ENCODE measurements around the gene UNC5C.

DNA sequence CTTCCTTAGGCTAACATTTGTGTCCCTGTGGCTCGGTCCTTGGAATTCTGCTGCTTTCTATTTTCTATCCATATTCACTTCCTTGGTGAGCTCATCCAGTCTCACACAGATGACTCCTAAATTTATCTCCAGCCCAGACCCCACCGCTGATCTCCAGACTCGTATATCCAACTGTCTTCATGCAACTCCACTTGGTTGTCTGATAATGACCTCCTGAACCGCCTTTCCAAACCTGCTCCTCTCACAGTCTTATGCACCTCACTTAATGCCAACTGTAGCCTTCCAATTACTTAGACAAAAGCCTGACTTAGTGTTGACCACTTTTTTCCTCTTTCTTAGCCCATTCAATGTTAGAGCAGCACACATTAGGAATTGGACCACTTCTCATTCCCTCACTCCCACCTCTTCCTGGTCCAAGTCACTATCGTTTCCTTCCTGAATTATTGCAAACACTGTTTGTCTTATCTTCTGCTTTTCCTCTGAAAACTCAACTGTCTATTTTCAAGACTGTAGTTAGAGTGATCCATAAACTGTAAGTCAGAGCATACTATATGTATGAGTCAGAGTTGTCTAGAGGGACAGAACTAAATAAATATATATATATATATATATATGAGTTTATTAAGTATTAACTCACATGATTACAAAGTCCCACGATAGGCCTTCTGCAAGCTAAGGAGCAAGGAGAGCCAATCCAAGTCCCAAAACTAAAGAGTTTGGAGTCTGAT is 292.5 kb downstream of the UNC5C start:
- TF ChIP-seq, protein P1, sequence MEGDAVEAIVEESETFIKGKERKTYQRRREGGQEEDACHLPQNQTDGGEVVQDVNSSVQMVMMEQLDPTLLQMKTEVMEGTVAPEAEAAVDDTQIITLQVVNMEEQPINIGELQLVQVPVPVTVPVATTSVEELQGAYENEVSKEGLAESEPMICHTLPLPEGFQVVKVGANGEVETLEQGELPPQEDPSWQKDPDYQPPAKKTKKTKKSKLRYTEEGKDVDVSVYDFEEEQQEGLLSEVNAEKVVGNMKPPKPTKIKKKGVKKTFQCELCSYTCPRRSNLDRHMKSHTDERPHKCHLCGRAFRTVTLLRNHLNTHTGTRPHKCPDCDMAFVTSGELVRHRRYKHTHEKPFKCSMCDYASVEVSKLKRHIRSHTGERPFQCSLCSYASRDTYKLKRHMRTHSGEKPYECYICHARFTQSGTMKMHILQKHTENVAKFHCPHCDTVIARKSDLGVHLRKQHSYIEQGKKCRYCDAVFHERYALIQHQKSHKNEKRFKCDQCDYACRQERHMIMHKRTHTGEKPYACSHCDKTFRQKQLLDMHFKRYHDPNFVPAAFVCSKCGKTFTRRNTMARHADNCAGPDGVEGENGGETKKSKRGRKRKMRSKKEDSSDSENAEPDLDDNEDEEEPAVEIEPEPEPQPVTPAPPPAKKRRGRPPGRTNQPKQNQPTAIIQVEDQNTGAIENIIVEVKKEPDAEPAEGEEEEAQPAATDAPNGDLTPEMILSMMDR (IDR thresholded peaks at IDR 0.05), result no peak
- no peak for TF ChIP-seq POLR2A (IDR thresholded peaks at IDR 0.05)
